HG02981 (cell line): ENCODE measurements around the gene RNASE8.

Source experiments
- ATAC-seq: cut with Tn5 transposase; IDR thresholded peaks from one replicate; pipeline ENCODE4 v1.9.1; 2021; ENCODE audit warnings: mild to moderate bottlenecking, moderate library complexity; ENCODE audit not compliant: unreplicated experiment

The RNASE8 gene

DNA sequence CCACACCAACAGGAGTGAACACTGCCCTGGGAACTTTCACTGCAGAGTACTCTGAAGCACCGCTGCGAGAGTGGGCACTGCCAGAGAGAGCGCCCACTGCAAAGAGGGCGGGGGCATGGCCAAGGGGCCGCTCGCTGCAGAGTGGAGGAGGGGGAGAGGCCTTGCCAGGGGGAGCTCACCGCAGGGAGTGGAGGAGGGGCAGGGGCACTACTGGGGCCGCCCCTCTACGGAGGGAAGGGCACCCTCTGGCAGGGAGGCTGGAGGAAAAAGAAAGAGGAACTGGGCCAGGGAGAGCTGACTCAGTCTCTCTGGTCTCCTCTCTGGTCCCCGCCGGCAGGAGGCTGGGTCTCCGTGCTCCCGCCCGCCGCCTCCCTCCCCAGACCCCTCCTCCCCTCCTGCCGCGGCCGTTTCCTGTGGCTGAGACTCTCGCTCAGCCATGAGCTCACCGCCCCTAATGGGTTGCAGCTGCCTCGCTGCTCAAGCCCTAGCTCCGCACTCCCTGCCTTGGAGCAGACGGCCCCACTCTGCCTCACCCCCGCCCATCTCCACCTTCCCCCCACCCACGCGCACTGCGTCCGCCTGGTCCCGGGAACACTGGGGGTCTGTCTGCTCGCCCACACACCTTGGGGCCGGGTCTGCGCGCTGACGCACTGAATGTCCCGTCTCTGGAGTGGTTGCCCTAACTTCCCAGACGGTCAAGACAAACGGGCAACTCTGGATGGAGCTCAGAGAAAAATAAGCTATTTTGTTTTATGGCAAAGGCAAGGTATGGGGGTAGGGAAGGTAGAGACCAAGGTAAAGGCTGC lies 13.8 kb downstream of the RNASE8 start:
- peak; percentile 60 for ATAC-seq

DNA sequence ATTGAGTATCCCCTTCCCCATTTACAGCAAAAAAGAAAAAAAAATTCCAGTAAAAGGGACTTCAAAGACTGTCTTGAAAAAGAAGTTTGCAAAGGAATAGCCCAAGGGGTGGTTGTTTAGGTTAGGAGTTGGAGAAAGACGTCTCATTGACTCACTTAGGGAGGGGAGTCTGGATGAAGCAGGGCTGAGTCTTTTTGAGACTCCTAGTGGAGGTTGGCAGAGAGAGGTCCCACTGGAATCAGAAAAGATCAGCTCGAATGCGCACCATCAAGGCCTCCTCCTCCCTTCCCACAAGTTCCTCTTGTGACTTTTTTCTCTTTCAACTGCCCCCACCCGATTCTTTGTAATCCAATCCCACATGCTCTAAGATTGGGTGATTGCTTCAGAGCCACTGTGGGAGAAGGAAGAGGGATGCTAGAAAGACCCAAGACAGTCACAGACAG lies 14.4 kb downstream of the RNASE8 start:
- no peak for ATAC-seq

DNA sequence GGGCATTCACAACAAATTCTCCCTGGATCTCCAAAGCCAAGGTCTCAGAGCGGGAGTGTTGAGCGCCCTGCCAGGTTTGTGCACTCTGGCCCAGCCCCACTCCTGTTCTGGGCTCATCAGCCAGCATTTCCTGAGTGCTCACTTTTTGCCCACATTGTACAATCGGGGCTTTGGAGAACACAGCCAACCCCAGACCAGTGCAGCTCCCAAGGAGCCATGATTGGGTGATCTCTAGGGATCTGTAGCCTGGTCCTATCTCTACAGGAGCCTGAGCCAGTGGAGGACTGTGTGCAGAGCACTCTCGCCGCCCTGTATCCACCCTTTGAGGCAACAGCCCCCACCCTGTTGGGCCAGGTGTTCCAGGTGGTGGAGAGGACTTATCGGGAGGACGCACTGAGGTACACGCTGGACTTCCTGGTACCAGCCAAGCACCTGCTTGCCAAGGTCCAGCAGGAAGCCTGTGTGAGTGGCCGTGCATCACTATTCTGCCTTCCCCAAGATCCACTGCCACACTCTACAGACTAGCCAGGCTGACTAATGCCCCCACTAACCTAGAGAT lies 15.2 kb downstream of the RNASE8 start:
- no peak for ATAC-seq

DNA sequence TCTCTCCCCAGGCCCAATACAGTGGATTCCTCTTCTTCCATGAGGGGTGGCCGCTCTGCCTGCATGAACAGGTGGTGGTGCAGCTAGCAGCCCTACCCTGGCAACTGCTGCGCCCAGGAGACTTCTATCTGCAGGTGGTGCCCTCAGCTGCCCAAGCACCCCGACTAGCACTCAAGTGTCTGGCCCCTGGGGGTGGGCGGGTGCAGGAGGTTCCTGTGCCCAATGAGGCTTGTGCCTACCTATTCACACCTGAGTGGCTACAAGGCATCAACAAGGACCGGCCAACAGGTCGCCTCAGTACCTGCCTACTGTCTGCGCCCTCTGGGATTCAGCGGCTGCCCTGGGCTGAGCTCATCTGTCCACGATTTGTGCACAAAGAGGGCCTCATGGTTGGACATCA lies 16.3 kb downstream of the RNASE8 start:
- ATAC-seq = no peak

DNA sequence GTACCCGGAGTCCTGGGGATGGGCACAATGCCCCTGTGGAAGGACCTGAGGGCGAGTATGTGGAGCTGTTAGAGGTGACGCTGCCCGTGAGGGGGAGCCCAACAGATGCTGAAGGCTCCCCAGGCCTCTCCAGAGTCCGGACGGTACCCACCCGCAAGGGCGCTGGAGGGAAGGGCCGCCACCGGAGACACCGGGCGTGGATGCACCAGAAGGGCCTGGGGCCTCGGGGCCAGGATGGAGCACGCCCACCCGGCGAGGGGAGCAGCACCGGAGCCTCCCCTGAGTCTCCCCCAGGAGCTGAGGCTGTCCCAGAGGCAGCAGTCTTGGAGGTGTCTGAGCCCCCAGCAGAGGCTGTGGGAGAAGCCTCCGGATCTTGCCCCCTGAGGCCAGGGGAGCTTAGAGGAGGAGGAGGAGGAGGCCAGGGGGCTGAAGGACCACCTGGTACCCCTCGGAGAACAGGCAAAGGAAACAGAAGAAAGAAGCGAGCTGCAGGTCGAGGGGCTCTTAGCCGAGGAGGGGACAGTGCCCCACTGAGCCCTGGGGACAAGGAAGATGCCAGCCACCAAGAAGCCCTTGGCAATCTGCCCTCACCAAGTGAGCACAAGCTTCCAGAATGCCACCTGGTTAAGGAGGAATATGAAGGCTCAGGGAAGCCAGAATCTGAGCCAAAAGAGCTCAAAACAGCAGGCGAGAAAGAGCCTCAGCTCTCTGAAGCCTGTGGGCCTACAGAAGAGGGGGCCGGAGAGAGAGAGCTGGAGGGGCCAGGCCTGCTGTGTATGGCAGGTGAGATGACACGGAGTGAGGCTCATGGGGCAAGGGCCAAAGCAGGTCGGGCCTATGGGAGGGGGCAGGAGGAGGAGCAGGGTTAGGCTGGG lies 17.0 kb downstream of the RNASE8 start:
- no peak for ATAC-seq

DNA sequence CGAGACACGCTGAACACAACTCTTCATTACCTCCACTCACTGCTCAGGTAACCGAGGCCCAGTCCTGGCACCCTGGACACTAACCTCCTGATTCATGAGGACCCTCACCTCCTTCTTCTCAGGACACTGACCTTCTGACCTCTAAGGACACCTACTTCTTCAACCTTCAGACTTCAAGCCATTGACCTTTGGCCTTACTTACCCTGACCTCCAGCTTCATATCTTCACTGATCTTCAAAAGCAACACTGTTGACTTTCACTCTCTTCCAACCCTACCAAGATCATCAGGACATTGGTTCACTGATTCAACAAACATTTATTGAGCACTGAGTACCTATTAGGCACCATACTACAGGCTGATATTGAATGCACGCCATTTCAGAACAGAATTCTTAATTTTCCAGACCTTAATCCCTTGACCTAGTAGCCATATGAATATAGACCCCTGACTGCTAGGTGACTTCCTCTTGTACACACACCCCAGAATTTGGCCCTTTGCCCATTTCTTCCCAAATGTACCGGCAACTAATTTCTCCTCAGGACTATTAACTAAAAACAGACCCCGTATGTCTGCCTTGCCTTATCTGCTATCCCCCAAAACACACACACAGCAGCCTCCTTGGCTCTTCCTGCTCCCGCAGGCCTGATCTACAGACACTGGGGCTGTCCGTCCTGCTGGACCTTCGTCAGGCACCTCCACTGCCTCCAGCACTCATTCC lies 18.3 kb downstream of the RNASE8 start:
- no peak for ATAC-seq

DNA sequence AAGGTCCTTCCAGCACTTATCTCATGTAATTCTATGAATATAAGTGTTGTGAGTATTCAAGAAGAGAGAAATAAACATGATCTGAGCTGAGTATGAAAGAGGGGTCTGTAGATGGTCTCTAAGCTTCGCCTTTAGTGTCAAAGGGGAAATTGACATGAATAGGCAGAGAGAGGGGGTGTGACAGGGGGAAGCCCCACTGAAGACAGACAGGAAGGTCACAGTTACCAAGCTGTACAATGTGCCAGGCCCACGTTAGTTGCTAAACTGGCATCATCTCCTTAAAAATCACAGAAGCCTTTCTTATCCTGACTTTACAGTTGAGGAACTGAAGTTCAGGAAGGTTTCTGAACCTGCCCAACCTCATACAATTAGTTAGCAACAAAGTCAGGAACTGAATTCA lies 20.1 kb downstream of the RNASE8 start:
- no peak for ATAC-seq

DNA sequence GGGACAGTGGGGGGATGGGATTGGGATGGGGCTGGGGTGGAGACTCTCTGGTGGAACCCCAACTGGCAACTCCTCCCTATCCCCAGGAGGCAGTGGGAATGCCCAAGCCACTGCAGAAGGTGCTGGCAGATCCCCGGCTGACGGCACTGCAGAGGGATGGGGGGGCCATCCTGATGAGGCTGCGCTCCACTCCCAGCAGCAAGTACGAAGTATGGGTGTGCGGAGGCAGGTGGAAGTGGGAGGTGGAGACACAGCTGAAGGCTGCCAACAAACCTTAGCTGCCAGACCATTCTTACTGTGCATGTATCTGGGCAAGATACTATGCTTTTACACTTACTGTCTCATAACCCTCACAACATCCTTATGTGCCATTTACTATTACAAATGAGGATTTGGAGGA lies 20.7 kb downstream of the RNASE8 start:
- ATAC-seq = no peak

DNA sequence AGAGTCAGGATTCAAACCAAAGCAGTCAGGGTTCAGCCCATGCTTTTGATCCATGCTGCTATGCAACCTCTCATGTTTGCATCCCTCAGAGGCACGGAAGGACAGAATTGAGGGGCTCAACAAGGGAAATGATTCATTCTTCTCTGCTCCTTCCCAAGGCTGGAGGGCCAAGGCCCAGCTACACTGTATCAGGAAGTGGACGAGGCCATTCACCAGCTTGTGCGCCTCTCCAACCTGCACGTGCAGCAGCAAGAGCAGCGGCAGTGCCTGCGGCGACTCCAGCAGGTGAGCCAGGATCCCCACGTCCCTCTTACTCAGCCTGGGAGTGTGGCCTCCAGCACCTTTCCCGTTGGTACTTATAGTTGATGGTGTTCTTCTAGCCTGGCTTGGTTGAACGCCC lies 21.1 kb downstream of the RNASE8 start:
- no peak for ATAC-seq

DNA sequence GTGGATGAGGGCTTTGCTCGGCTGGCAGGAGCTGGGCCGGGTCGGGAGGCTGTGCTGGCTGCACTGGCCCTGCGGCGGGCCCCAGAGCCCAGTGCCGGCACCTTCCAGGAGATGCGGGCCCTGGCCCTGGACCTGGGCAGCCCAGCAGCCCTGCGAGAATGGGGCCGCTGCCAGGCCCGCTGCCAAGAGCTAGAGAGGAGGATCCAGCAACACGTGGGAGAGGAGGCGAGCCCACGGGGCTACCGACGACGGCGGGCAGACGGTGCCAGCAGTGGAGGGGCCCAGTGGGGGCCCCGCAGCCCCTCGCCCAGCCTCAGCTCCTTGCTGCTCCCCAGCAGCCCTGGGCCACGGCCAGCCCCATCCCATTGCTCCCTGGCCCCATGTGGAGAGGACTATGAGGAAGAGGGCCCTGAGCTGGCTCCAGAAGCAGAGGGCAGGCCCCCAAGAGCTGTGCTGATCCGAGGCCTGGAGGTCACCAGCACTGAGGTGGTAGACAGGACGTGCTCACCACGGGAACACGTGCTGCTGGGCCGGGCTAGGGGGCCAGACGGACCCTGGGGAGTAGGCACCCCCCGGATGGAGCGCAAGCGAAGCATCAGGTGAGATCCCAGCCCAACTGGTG lies 24.0 kb downstream of the RNASE8 start:
- no peak for ATAC-seq

DNA sequence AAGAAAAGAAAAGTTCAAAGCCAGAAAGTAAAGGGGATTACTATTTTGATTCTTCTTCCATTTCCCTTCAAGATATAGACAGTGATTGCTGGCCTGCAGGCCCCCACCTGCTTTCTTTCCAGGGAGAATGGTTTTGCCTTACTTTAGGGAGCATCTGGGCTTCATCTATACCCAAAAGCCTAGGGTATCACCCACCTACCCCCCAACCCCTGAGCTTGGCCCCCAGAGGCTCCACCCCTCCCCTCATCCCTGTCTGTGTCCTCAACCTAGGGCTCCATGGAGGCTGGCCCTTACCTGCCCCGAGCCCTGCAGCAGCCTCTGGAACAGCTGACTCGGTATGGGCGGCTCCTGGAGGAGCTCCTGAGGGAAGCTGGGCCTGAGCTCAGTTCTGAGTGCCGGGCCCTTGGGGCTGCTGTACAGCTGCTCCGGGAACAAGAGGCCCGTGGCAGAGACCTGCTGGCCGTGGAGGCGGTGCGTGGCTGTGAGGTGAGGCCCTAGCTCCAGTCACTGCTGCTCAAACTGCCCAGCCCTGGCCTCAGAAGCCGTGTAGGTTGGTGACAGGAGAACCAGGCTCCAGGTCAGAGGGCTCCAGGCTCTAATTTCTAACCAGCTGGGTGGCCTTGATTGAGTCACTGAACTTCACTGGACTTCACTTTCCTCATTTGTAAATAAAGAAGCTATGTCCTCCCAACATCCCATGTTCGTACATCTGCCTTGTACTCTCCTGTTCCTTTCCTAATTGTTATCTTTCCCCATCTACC lies 26.1 kb downstream of the RNASE8 start:
- no peak for ATAC-seq

DNA sequence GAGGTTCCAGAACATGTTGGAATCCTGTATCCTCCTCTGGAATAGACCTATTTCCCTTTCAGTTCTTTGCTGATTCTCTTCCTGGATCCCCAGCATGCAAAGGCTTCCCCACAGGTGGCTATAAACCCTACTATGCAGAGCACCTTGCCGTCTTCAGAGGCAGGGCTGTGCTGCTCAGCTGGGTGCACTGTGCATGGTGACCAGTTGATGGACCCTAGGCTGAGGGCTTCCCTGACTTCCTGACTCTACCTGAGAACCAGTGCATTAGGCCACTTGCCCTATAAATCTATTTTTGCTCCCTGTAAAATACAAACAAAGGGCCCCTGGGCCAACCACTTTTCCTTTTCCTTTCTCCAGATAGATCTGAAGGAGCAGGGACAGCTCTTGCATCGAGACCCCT lies 26.8 kb downstream of the RNASE8 start:
- ATAC-seq = no peak

DNA sequence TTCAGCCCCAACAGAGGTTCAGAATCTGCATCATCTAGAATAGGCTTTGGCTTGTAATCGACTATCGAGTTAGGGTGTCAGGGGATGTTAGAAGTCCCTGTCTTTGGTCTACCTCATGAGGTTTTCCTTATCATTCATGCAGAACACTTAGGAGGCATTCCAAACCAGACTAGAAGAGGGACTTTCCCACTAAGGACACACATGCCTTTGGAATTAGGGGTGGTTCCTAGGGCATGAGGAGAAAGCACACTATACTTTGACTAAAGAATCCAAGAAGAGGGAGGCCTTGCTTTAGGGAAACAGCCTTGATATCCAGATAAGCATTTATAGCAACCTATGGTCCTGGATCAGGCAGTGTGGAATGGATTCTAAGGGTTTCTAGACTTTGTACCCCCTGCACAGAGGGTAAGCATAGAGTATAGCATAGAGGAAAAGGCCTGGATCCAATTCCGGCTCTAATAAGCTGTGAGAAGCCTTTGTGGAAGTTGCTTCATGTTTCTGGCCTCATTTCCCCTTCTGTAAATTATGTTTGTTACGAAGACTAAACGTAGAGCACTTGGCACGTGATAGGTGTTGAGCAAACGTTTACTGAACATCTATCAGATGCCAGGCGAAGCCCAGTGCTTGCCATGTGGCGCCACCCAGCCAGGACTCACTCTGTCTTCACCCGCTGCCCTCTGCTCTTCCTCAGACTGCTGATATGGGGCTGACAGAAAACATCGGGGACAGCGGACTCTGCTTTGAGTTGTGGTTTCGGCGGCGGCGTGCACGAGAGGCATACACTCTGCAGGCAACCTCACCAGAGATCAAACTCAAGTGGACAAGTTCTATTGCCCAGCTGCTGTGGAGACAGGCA lies 27.6 kb downstream of the RNASE8 start:
- no peak for ATAC-seq

DNA sequence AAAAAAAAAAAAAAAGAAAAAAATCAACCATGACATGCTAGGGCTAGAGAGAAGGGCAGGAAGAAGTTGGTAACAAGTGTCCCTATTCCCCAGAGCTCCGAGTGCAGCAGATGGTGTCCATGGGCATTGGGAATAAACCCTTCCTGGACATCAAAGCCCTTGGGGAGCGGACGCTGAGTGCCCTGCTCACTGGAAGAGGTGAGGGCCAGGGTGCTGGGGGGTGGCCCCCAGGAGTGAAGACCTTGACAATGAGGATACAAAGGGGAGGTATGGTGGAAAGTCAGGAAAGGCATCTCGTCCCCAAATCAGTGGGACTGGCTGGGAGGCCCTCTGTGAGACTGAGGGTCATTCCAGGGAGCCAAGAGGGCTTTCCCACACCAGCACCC lies 29.3 kb downstream of the RNASE8 start:
- no peak for ATAC-seq

DNA sequence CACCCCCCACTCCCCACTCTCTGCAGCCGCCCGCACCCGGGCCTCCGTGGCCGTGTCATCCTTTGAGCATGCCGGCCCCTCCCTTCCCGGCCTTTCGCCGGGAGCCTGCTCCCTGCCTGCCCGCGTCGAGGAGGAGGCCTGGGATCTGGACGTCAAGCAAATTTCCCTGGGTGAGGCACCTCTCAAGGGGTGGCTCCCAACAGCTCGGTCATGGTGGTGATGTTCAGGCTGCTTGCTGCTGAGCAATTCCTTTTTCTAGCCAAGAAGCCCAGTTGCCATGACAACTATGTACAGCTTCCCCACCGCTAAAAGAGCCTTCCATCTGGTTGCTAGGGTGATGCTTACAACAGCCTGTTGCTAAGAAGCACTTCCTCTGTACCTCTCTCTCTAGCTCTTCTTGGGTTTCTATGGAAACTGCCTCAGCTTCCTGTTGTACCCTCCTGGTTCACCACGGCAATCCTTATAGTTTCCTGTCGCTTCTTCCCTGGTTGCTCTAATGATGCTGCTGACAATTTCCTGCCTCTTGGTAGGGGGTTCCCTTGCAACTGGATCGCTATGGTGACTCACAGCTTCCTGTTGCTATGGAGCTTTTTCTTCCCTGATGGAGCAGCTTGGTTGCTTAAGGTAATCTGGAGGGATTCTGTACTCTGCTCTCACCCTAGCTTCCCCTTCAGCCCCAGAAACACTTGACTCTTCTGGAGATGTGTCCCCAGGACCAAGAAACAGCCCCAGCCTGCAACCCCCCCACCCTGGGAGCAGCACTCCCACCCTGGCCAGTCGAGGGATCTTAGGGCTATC lies 29.9 kb downstream of the RNASE8 start:
- peak; percentile 76 for ATAC-seq

DNA sequence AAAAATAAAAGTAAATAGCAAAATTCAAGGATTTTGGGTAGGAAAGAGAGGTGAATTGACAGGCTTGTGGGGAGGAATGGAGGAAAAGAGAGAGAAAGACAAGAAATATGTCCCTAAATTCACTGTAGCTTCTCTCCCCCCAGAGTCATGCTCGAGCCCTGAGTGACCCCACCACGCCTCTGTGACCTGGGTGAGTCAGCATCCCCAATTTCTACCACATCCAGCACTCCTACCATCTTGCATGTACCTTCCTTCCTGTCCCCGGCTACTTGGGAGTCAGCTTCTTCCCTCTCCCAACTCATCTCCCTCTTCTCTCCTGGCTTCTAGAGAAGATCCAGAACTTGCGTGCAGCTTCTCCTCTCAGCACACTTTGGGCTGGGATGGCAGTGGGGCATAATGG lies 31.1 kb downstream of the RNASE8 start:
- ATAC-seq = no peak

DNA sequence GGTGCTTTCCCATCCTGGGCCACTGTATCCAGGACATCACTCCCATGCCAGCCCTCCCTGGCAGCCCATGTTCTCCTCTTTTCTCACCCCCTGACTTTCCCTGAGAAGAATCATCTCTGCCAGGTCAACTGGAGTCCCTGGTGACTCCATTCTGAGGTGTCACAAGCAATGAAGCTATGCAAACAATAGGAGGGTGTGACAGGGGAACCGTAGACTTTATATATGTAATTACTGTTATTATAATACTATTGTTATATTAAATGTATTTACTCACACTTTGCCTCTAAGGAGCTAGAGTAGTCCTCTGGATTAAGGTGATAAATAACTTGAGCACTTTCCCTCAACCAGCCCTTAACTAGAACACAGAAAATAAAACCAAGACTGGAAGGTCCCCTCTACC lies 31.6 kb downstream of the RNASE8 start:
- no peak for ATAC-seq

DNA sequence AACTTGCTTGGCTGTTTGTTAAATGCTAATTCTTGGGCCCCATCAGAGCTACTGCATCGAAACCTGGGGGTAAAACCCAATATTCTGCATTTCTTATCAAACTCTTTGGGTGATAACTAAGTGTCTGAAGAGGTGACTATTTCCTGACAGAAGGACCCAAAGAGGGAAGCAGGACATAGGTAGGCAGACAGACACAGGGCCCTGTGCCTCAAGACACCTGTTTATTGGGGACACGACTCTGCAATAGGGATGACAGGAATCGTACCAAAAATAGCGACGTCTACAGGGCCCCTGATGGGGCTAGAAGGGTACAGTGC lies 32.2 kb downstream of the RNASE8 start:
- no peak for ATAC-seq
